Middle frontal gyrus (tissue), 1 donor: Measurements from ENCODE around the gene FARP1.

Experiments
- DNase-seq: peaks from one replicate; pipeline ENCODE4 v3.0.0-alpha.2; 2015; ENCODE audit warnings: low spot score; ENCODE audit errors: extremely low spot score

Gene FARP1

GRCh38 chr13:98480915-98481877 lies 338.3 kb downstream of the FARP1 start:
- no peak for DNase-seq

- no peak for DNase-seq
Observed at GRCh38 chr13:98482476-98483444, 339.9 kb downstream of the FARP1 start.

GRCh38 chr13:98483601-98484288 lies 340.9 kb downstream of the FARP1 start:
- no peak for DNase-seq

- DNase-seq = no peak
Observed at GRCh38 chr13:98484289-98485219, 341.7 kb downstream of the FARP1 start.

- DNase-seq = no peak
Observed at GRCh38 chr13:98485561-98485960, 342.7 kb downstream of the FARP1 start.

- no peak for DNase-seq
Observed at GRCh38 chr13:98486412-98486811, 343.5 kb downstream of the FARP1 start.

- DNase-seq = no peak
Observed at GRCh38 chr13:98487016-98487415, 344.1 kb downstream of the FARP1 start.

- DNase-seq = no peak
Observed at GRCh38 chr13:98487522-98487921, 344.6 kb downstream of the FARP1 start.

- DNase-seq = no peak
Observed at GRCh38 chr13:98488736-98489135, 345.8 kb downstream of the FARP1 start.

- DNase-seq = no peak
Observed at GRCh38 chr13:98489446-98490194, 346.7 kb downstream of the FARP1 start.

GRCh38 chr13:98490195-98490836 lies 347.4 kb downstream of the FARP1 start:
- DNase-seq = no peak

- no peak for DNase-seq
Observed at GRCh38 chr13:98490866-98491265, 348.0 kb downstream of the FARP1 start.

- no peak for DNase-seq
Observed at GRCh38 chr13:98492335-98493041, 349.6 kb downstream of the FARP1 start.

GRCh38 chr13:98493042-98493712 lies 350.3 kb downstream of the FARP1 start:
- no peak for DNase-seq

GRCh38 chr13:98494769-98495168 lies 351.9 kb downstream of the FARP1 start:
- DNase-seq = no peak

GRCh38 chr13:98495627-98496478 lies 353.0 kb downstream of the FARP1 start:
- DNase-seq = no peak

- DNase-seq = no peak
Observed at GRCh38 chr13:98496479-98496791, 353.5 kb downstream of the FARP1 start.
